GM15510 (cell line): ENCODE results near the gene APP.

ENCODE experiments used
- POLR2A ChIP-seq: IDR thresholded peaks from 3 replicates; pipeline ENCODE4 v1.6.1; 2011; ENCODE audit warnings: borderline replicate concordance; ENCODE audit not compliant: insufficient read length; ENCODE audit errors: extremely low read depth

The APP gene

GRCh38 chr21:26055010-26055409 lies 115.6 kb downstream of the APP start:
- no peak for TF ChIP-seq POLR2A

GRCh38 chr21:26052057-26052456 lies 118.5 kb downstream of the APP start:
- no peak for TF ChIP-seq POLR2A

DNA sequence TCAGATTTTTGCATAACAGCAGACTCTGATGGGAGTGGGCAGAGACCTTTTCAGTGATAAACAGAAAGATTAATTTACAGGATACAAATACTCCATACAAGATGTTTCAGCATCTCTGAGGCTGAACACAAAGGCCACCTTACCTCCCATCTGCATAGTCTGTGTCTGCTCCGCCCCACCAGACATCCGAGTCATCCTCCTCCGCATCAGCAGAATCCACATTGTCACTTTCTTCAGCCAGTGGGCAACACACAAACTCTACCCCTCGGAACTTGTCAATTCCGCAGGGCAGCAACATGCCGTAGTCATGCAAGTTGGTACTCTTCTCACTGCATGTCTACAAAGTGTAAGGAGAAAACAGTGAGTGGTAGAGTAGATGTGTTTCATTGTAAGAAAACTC lies 119.7 kb downstream of the APP start:
- no peak for TF ChIP-seq POLR2A

GRCh38 chr21:26049803-26050202 lies 120.8 kb downstream of the APP start:
- TF ChIP-seq POLR2A, result no peak

DNA sequence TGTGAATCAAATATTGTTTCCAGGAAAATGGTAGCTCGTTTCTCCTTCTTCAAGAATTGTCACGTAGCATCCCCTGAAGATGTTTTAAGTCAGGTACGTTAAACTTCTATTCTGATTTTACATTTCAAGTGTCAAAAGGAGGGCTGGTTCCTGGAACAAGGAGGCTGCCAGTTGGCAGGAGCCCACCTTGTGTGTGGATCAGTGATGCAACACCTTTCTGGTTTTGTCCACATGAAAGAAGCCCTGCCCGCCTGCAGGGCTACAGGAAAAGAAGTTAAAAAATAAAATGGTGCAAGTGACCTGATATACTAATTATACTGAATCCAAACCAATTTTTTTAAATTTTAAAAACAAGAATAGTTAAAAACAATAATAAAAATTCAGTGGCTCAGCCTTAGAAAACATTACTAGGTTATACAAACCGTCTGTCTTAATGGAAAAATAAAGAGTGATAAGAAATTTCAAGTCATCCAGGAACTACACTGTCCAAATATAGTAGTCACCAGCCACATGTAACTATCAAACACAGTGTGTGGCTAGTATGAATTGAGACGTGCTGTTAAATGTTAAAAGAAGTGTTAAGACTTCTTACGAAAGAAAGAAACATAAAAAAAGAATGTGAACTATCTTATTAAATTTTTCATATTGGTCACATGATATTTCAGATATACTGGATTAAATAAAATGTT lies 123.1 kb downstream of the APP start:
- TF ChIP-seq POLR2A, result no peak

DNA sequence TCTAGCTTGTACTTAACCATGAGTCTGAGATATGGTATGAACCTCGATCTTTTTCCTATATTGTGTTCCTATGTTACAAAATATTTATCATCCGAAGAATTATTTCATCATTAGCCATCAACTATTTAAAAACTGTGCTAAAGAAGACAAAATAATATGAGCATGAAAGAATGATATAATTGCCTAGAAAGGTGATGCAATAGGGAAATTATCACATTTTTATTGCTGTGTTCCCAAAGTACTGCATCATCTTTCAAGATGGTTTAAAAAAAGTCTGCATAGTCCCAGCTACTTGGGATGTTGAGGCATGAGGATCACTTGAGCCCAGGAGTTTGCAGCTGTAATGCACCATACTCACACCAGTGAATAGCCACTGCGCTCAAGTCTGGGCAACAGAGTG lies 126.7 kb downstream of the APP start:
- no peak for TF ChIP-seq POLR2A

DNA sequence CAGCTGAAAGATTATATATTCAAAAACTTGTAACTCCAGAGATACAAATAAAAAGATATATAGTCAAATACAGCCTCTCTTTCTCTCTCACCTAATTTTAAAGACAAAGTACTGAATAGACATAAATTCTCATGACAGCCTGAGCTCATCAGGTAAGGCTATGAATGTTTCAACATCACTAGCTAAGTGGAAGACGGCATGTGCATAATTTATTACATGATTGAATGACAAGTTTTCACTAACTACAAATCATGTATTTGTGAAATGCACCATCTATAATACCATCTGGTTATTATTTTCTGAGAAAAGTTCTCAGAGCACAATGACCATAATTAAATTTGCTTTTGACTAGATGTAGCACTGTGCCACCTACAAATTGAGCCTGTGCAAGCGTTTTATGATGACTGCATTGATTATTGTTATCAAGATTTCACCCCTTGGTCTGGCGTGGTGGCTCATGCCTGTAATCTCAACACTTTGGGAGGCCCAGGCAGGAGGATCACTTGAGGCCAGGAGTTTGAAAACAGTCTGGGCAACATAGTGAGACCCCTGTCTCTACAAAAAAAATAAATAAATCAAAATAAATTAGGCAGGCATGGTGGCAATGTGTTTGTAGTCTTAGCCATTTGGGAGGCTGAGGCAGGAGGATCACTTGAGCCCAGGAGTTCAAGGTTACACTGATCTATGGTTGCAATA lies 128.2 kb downstream of the APP start:
- TF ChIP-seq POLR2A, result no peak

DNA sequence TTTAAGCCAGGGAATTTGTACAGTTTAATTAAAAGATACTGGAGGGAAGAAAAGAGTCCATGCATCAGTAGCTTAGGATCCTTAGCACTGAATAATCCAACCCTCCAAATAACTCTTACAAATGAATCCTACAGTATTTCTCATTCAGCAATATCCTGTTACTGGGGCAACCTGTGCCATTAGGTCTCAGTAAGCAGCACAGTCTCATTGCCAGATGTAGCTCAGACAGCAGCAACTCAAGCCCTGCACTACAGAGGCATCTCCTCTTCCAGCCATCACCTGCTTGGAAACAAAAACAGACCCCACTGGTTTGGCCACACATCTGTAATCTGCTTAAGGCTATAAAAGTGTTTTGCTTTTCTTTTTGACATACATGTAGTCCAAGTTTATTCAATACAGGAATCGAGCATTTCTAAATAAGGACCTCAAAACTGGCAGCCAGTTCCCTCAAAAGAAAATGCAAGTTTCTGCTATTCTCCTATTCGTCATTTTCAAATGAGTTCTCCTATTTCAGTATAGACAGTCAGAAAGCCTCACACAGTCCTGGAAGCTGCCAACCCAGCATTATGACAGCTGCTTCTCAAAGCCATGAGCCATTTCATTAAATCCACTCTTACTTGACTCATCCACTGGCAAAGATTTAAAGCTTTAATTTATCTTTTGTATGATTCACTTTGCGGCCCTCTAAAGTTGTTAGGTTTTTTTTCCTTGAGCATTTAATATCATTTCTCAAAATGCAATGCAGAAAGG lies 129.0 kb downstream of the APP start:
- TF ChIP-seq POLR2A, result no peak

GRCh38 chr21:26036916-26037315 lies 133.7 kb downstream of the APP start:
- no peak for TF ChIP-seq POLR2A

DNA sequence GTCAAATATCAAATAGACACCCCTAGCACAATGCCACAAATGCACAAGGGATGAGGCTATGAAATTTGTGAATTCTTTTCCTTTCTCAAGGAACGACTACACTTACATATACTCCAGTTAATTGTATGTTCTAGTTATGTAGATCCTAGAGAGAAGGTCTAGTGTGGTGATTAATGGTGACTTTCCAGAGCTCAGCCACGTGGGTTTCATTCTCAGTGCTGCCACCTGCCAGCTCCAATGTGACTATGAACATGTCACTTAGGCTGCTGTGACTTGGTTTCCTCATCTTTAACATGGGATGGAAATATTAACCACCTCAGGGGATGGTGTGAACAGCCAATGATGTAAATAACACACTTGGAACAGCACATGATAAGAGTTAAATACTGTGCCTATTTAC lies 138.3 kb downstream of the APP start:
- no peak for TF ChIP-seq POLR2A

DNA sequence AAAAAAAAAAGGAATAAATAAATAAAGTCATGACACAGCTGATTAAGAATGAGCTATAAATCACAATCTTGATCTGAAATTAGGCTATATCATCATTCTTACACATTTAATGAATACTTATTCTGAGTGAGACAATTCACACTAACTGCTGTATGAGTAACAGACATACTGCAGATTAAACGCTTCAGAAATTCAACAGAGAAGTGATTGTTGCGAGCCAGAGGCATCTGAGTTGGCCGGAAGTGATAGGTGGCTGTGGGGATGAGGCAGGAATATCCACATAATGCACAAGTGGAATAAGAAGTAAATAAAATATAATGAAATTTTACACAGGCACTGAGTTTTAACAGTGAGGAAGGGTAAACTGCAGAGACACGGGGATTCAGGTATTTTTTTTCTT lies 142.4 kb downstream of the APP start:
- TF ChIP-seq POLR2A, result no peak

DNA sequence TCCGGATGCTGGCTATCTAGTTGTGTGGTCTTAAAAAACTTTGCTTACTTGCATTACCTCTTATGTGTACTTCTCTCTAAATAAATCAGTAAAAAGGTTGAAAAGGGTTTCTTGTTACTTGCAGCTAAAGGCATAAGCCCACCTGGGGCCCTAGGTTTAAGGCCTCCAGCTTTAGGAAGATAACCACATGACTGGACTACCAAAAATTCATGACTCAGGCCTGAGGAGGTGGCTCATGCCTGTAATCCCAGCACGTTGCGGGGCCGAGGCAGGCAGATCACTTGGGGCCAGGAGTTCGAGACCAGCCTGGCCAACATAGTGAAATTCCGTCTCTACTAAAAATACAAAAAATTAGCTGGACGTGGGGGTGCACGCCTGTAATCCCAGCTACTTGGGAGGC lies 142.9 kb downstream of the APP start:
- TF ChIP-seq POLR2A, result no peak

DNA sequence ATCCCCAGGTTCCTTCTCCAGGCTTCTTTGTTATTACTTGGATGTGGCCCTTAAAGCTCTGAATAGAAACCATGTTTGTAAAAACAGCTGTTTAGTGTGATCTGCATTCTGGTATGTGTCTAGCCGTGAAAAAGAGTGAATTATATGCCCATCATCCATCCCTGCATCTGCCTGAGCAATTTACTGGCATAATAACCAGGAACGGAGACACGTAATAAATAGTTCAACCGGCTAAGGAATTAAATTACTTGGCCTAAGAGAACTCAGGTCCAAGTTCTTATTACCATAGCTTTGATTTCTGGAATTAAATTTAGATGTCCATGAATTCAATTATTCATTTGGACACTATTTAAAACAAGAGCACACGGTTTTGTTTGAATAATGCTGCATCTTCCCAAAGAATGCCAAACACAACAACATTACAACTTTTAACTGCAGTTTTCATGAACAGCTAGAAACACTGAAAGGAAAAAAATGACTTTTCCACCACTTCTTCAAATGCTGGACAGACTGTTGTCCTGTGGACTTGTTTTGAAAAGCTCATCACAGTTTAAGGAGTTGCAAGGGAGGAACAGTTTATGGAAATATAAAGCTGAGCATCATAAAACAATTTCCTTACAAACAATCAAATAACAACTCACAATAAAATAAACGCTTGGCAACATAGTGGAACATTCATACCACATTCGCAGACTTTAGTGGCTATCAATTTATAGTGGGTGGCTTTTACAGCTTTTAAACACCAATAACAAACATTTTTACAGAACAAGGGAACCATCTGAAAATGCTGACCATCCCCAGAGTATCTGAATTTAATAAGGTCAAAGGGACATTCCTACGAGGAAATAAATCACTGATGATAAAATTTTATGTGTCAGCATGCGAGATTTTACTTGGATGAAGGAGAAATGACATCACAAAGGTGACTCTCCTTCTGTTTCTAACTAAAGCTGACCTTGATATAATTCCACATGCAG lies 144.7 kb downstream of the APP start:
- no peak for TF ChIP-seq POLR2A

DNA sequence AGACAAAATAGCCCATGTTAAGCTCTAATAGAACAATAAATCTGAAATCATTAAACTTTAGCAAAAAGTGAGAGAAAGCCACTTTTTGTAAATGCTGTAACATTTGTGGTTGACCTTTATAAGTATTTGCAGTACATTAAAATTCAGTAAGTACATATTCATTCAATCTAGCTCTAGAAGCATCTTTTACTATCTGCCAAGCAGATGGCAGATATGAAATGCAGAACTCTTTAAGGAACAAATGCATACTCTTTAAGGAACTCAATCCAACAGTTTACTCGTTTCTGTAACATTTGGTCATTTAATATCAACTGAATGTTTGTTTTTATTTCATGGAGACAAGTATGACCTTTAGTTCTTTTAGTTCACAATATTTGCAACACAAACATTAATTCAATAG lies 150.1 kb downstream of the APP start:
- TF ChIP-seq POLR2A, result no peak
